H1 (cell line): ENCODE data around the gene NDUFV1. TPM values are rescaled to one million over a fixed set of nuclear protein-coding genes. Genes with fewer than 3 reads are reported as not detected.

ENCODE experiments used
- CTCF ChIA-PET: fragments of 300-600 bp; sonication (Branson Sonifier 250); formaldehyde crosslinking; loops from one replicate; lab custom pipeline; 2021; ENCODE audit not compliant: partially characterized antibody; lab: Charles Lee
- POLR2A ChIA-PET: fragments of 300-600 bp; sonication (Branson Sonifier 250); formaldehyde crosslinking; loops from one replicate; lab custom pipeline; 2021; ENCODE audit warnings: inconsistent platforms; ENCODE audit not compliant: partially characterized antibody; lab: Charles Lee
- DNase-seq, 2 experiments: peaks; one replicate each; pipeline versions ENCODE4 v3.0.0 to v3.0.0-alpha.2; 2010 to 2022; ENCODE audit warnings: low spot score in 2 of 2, low read depth in 1 of 2, mixed read lengths in 1 of 2
- FAIRE-seq: peaks from 2 replicates; lab custom pipeline; 2011; peaks lifted over from hg19 to GRCh38; lab: Jason Lieb, UNC
- H2AFZ ChIP-seq: 2 replicates; pipeline ENCODE4 v1.8.1; 2012; ENCODE audit warnings: low read length, inconsistent platforms
- H2AK5ac ChIP-seq: 2 replicates; pipeline ENCODE4 v1.6.1; 2013; ENCODE audit warnings: low read depth, low read length
- H2BK120ac ChIP-seq: replicated peaks from 2 replicates; pipeline ENCODE3; 2013; ENCODE audit warnings: low read depth, low read length, inconsistent platforms
- H2BK12ac ChIP-seq: 2 replicates; pipeline ENCODE4 v1.6.1; 2013; ENCODE audit warnings: low read depth, low read length
- H2BK15ac ChIP-seq: 2 replicates; pipeline ENCODE4 v1.6.1; 2013; ENCODE audit warnings: low read length
- H2BK20ac ChIP-seq: 2 replicates; pipeline ENCODE4 v1.6.1; 2013; ENCODE audit warnings: low read length
- H2BK5ac ChIP-seq: 2 replicates; pipeline ENCODE4 v1.6.1; 2013; ENCODE audit warnings: low read depth, low read length
- H3K14ac ChIP-seq: 2 replicates; pipeline ENCODE4 v1.6.1; 2013; ENCODE audit warnings: inconsistent platforms; ENCODE audit not compliant: insufficient read length
- H3K18ac ChIP-seq: 2 replicates; pipeline ENCODE4 v1.6.1; 2013; ENCODE audit warnings: low read length; ENCODE audit errors: extremely low read depth
- H3K23ac ChIP-seq: 2 replicates; pipeline ENCODE4 v1.6.1; 2013; ENCODE audit warnings: inconsistent platforms; ENCODE audit not compliant: insufficient read length
- H3K23me2 ChIP-seq: 2 replicates; pipeline ENCODE4 v1.6.1; 2013; ENCODE audit warnings: low read depth, low read length
- H3K27ac ChIP-seq: 2 replicates; pipeline ENCODE4 v1.6.1; 2011; ENCODE audit warnings: low read depth, low read length, inconsistent platforms
- H3K27me3 ChIP-seq, 4 experiments: replicated peaks in 1 of 4; 1 replicate in 1 of 4; 2 replicates in 3 of 4; pipeline versions ENCODE4 v1.6.1 to v1.8.1; 2011 to 2013; ENCODE audit warnings: low read length in 3 of 4, mild to moderate bottlenecking in 3 of 4, inconsistent platforms in 2 of 4, mixed read lengths in 2 of 4, moderate library complexity in 1 of 4; ENCODE audit not compliant: control insufficient read depth in 3 of 4, insufficient read depth in 3 of 4; ENCODE audit errors: extremely low read depth in 1 of 4
- H3K36me3 ChIP-seq, 4 experiments: 2 replicates each; pipeline versions ENCODE4 v1.6.1 to v1.8.1; 2011 to 2013; ENCODE audit warnings: mild to moderate bottlenecking in 4 of 4, low read length in 3 of 4, moderate library complexity in 2 of 4, control low read depth in 1 of 4, inconsistent platforms in 1 of 4; ENCODE audit not compliant: insufficient read depth in 4 of 4, control insufficient read depth in 2 of 4
- H3K4ac ChIP-seq: replicated peaks from 2 replicates; pipeline ENCODE3; 2013; ENCODE audit warnings: low read length, low read depth, mixed read lengths, inconsistent platforms; ENCODE audit not compliant: insufficient read length
- H3K4me1 ChIP-seq, 4 experiments: replicated peaks in 1 of 4; 1 replicate in 1 of 4; 2 replicates in 3 of 4; pipeline versions ENCODE4 v1.6.1 to v1.8.1; 2011 to 2013; ENCODE audit warnings: low read length in 3 of 4, inconsistent platforms in 2 of 4, mixed read lengths in 1 of 4; ENCODE audit not compliant: insufficient read depth in 4 of 4, control insufficient read depth in 3 of 4
- H3K4me2 ChIP-seq, 2 experiments: 2 replicates each; pipeline versions ENCODE4 v1.6.1 to v1.8.1; 2011 to 2013; ENCODE audit warnings: low read depth in 2 of 2, low read length in 2 of 2, control low read depth in 1 of 2, inconsistent platforms in 1 of 2, mild to moderate bottlenecking in 1 of 2; ENCODE audit not compliant: insufficient read depth in 1 of 2
- H3K4me3 ChIP-seq, 4 experiments: fragments of 200-600, 300-600 bp in 1 of 4; sonication (generic), shearing (Covaris generic), sonication (Bioruptor Twin) in 1 of 4; 2 replicates each; pipeline versions ENCODE4 v1.5.1 to v1.8.1; 2011 to 2016; ENCODE audit warnings: low read length in 4 of 4, low read depth in 3 of 4, control low read depth in 2 of 4, inconsistent platforms in 2 of 4, mild to moderate bottlenecking in 2 of 4, mixed read lengths in 1 of 4, moderate library complexity in 1 of 4; ENCODE audit not compliant: insufficient read depth in 2 of 4; ENCODE audit errors: extremely low read depth in 1 of 4
- H3K56ac ChIP-seq: replicated peaks from 2 replicates; pipeline ENCODE3; 2013; ENCODE audit warnings: low read depth, mild to moderate bottlenecking, mixed read lengths, low read length, inconsistent platforms; ENCODE audit not compliant: insufficient read length
- H3K79me1 ChIP-seq: 2 replicates; pipeline ENCODE4 v1.6.1; 2013; ENCODE audit warnings: low read depth, low read length, control low read depth
- H3K79me2 ChIP-seq, 2 experiments: 2 replicates each; pipeline versions ENCODE4 v1.6.1 to v1.8.1; 2012 to 2013; ENCODE audit warnings: low read length in 2 of 2, mild to moderate bottlenecking in 2 of 2, inconsistent platforms in 1 of 2; ENCODE audit not compliant: insufficient read depth in 2 of 2, control insufficient read depth in 1 of 2
- H3K9ac ChIP-seq, 4 experiments: replicated peaks in 1 of 4; 1 replicate in 1 of 4; 2 replicates in 3 of 4; pipeline versions ENCODE4 v1.6.1 to v1.8.1; 2011 to 2013; ENCODE audit warnings: low read depth in 3 of 4, low read length in 3 of 4, control low read depth in 2 of 4, mild to moderate bottlenecking in 2 of 4, moderate library complexity in 2 of 4, inconsistent platforms in 1 of 4; ENCODE audit errors: extremely low read depth in 1 of 4
- H3K9me3 ChIP-seq, 2 experiments: 2 replicates each; pipeline versions ENCODE4 v1.6.1 to v1.8.1; 2012 to 2013; ENCODE audit warnings: mild to moderate bottlenecking in 2 of 2, moderate library complexity in 2 of 2, control low read depth in 1 of 2, inconsistent platforms in 1 of 2, low read depth in 1 of 2, low read length in 1 of 2, mixed read lengths in 1 of 2; ENCODE audit not compliant: insufficient read depth in 2 of 2
- H4K20me1 ChIP-seq, 2 experiments: replicated peaks in 1 of 2; 2 replicates each; pipeline versions ENCODE3 to v1.8.1; 2011 to 2013; ENCODE audit warnings: inconsistent platforms in 2 of 2, low read length in 2 of 2, mild to moderate bottlenecking in 1 of 2; ENCODE audit not compliant: insufficient read depth in 2 of 2, control insufficient read depth in 1 of 2
- H4K5ac ChIP-seq: 2 replicates; pipeline ENCODE4 v1.6.1; 2013; ENCODE audit warnings: low read length, low read depth, mixed read lengths, inconsistent platforms; ENCODE audit not compliant: insufficient read length
- H4K8ac ChIP-seq: 2 replicates; pipeline ENCODE4 v1.8.0; 2013; ENCODE audit warnings: mild to moderate bottlenecking, moderate library complexity, low read length, inconsistent platforms; ENCODE audit not compliant: insufficient read depth; ENCODE audit errors: extremely low read depth
- H4K91ac ChIP-seq: replicated peaks from 2 replicates; pipeline ENCODE3; 2013; ENCODE audit warnings: low read length, mixed read lengths, inconsistent platforms; ENCODE audit not compliant: insufficient read length
- ATF2 ChIP-seq: IDR thresholded peaks from 2 replicates; pipeline ENCODE4 v1.6.1; 2012; ENCODE audit warnings: low read length, inconsistent platforms
- CTBP2 ChIP-seq: IDR thresholded peaks from 2 replicates; pipeline ENCODE4 v1.7.0; 2011; ENCODE audit warnings: borderline replicate concordance, mild to moderate bottlenecking, moderate library complexity, mixed read lengths, low read length; ENCODE audit not compliant: insufficient read depth, insufficient read length
- EZH2 ChIP-seq: fragments of 200-600 bp; sonication (generic); IDR thresholded peaks from 2 replicates; pipeline ENCODE4 v1.7.1; 2012; ENCODE audit warnings: low read depth, mild to moderate bottlenecking, moderate library complexity, low read length, inconsistent platforms; ENCODE audit not compliant: severe bottlenecking
- MAFK ChIP-seq: IDR thresholded peaks from 2 replicates; pipeline ENCODE4 v1.6.1; 2012; ENCODE audit warnings: low read depth, mild to moderate bottlenecking, improper control_type of control experiment, low read length
- POLR2A ChIP-seq, 2 experiments: IDR thresholded peaks; 1 replicate in 1 of 2; 2 replicates in 1 of 2; pipeline ENCODE4 v1.6.1; 2011; ENCODE audit warnings: low read depth in 2 of 2, low read length in 2 of 2, mild to moderate bottlenecking in 2 of 2; ENCODE audit errors: control extremely low read depth in 1 of 2
- SIX5 ChIP-seq: IDR thresholded peaks from 2 replicates; pipeline ENCODE4 v1.6.1; 2011; ENCODE audit warnings: mild to moderate bottlenecking, low read depth, low read length
- SP4 ChIP-seq: IDR thresholded peaks from 2 replicates; pipeline ENCODE4 v1.6.1; 2012; ENCODE audit warnings: low read length, inconsistent platforms
- TBP ChIP-seq: IDR thresholded peaks from 2 replicates; pipeline ENCODE4 v1.6.1; 2011; ENCODE audit warnings: low read depth, low read length, improper control_type of control experiment
- WGBS, 2 experiments: shearing (Covaris generic) in 1 of 2; methylation state at CpG; one replicate each; pipeline versions ENCODE4 v1.1.6 to v1.1.7; 2013 to 2015; ENCODE audit warnings: low lambda C conversion rate in 2 of 2, mixed read lengths in 2 of 2, inconsistent platforms in 1 of 2, low coverage in 1 of 2, missing lambda C conversion rate in 1 of 2; ENCODE audit not compliant: insufficient replicate concordance in 2 of 2, insufficient coverage in 1 of 2, insufficient read length in 1 of 2; ENCODE audit errors: extremely low coverage in 1 of 2, missing lambda C conversion rate in 1 of 2; 5-methylcytosine and 5-hydroxymethylcytosine counted together
- polyA plus RNA-seq, 7 experiments: library from polyadenylated mRNA; depleted of rRNA in 3 of 7; stranded (reverse) in 5 of 7; unstranded in 2 of 7; fragments of >200 nt in 5 of 7; fragments of 200-250 nt in 2 of 7; gene quantifications; 1 replicate in 5 of 7; 2 replicates in 1 of 7; 4 replicates in 1 of 7; pipeline versions ENCODE4 v1.2.1 to v1.2.3, GENCODE V29; 2011 to 2013; ENCODE audit warnings: missing spikeins in 2 of 7, mixed read lengths in 2 of 7
- total RNA-seq: library from RNA; stranded (reverse); fragmentation: NEBNext Ultra II Directional; extraction: Animal tissue kit (Norgen Biotek cat#: 25700); gene quantifications from 2 replicates; pipeline ENCODE4 v1.2.1, GENCODE V29; 2021
- TF ChIP-seq, protein P1 (sequence below): IDR thresholded peaks from 2 replicates; pipeline ENCODE4 v1.6.1; 2011; ENCODE audit warnings: low read length, improper control_type of control experiment

NDUFV1 gene
- total and polyA plus RNA-seq, 2 of the 8 experiments (the other 6 are each of a cell fraction or from before 2014, with no cell fraction given), result 125 to 131 TPM

DNA sequence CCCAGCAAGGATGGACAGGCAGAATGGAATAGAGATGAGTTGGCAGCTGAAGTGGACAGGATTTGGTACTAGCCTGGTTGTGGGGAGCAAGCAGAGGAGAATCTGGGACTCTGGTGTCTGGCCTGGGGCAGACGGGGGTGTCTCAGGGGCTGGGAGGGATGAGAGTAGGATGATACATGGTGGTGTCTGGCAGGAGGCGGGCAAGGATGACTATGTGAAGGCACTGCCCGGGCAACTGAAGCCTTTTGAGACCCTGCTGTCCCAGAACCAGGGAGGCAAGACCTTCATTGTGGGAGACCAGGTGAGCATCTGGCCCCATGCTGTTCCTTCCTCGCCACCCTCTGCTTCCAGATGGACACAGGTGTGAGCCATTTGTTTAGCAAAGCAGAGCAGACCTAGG is 20.8 kb upstream of the NDUFV1 start:
- ChIA-PET CTCF (interaction anchor here (1.3 to 4.3 kb wide), 3 partner anchors 28 to 40 kb away, joined by 3 to 20 read pairs (median 3); no protein-coding TSS in a partner anchor), POLR2A (interaction anchor here (0.7 to 6.7 kb wide), 10 partner anchors 8 to 40 kb away, joined by 3 to 71 read pairs (median 21); no protein-coding TSS in a partner anchor)
- Histone ChIP-seq H3K4me2 (peak overlapping the region; percentile 86 to 92), H4K8ac (no peak overlapping the region), H3K14ac (no peak overlapping the region), H2BK15ac (no peak overlapping the region), H3K4me1 (peaks cover 5 to 28% (median 17%) of the 10 kb centered on the region in 4 experiments), H3K4ac (no peak overlapping the region), H3K23me2 (peaks cover 5% of the 10 kb centered on the region; the same call in 1 of the 2 replicates), H3K56ac (no peak overlapping the region), H3K9ac (no peak overlapping the region), H3K36me3 (peaks cover 6 to 34% (median 21%) of the 10 kb centered on the region in 4 experiments; a peak in 6 of 8 replicates), H3K18ac (no peak overlapping the region), H4K91ac (no peak overlapping the region), H4K20me1 (peaks cover 8 to 10% of the 10 kb centered on the region in 2 experiments), H3K79me1 (peaks cover 10% of the 10 kb centered on the region), H2BK20ac (no peak overlapping the region), H2AFZ (no peak overlapping the region), H2AK5ac (no peak overlapping the region), H4K5ac (no peak overlapping the region), H2BK12ac (no peak overlapping the region), H3K79me2 (peaks cover 0 to 27% of the 10 kb centered on the region in 2 experiments; a peak in 2 of 4 replicates), H3K27ac (no peak overlapping the region), H3K4me3 (peak overlapping the region in 1 of 4 experiments; percentile 76; a peak in 1 of 8 replicates), H3K23ac (no peak overlapping the region), H3K9me3 (no peaks in the 10 kb centered on the region), H2BK5ac (no peak overlapping the region), H2BK120ac (no peak overlapping the region), H3K27me3 (no peaks in the 10 kb centered on the region)
- TF ChIP-seq POLR2A (IDR thresholded peaks at IDR 0.05; ENCODE audit: control extremely low read depth in 1 of 2, low read depth in 2 of 2, low read length in 2 of 2), result peak in 1 of 2 experiments; percentile 54; a peak in 1 of 3 replicates
- no peak for TF ChIP-seq CTBP2
- no peak for TF ChIP-seq SIX5
- TF ChIP-seq, protein P1, sequence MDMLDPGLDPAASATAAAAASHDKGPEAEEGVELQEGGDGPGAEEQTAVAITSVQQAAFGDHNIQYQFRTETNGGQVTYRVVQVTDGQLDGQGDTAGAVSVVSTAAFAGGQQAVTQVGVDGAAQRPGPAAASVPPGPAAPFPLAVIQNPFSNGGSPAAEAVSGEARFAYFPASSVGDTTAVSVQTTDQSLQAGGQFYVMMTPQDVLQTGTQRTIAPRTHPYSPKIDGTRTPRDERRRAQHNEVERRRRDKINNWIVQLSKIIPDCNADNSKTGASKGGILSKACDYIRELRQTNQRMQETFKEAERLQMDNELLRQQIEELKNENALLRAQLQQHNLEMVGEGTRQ, result no peak
- TF ChIP-seq EZH2, result no peak
- TF ChIP-seq ATF2, result no peak
- no peak for TF ChIP-seq TBP
- no peak for TF ChIP-seq MAFK
- no peak for TF ChIP-seq SP4
- FAIRE-seq (no peak), DNase-seq (no peak)
- 85% methylated on average over 4 of the region's 4 CpGs; no CpG with 5 or more reads in 1 of the 2 experiments for WGBS, 2 experiments
